ENCODE measurements around the gene UQCRHL.
"Not testable (repeated sequence)": the region's sequence is repeated elsewhere in the genome, so short reads cannot be mapped to it uniquely, and the experiment has no call there.

UQCRHL gene

GRCh38 chr1:15835205-15835740 lies 27.8 kb upstream of the UQCRHL start:
- DNase-seq, result peak in 3 of 4 experiments; percentile 35 to 55 (median 51)

DNA sequence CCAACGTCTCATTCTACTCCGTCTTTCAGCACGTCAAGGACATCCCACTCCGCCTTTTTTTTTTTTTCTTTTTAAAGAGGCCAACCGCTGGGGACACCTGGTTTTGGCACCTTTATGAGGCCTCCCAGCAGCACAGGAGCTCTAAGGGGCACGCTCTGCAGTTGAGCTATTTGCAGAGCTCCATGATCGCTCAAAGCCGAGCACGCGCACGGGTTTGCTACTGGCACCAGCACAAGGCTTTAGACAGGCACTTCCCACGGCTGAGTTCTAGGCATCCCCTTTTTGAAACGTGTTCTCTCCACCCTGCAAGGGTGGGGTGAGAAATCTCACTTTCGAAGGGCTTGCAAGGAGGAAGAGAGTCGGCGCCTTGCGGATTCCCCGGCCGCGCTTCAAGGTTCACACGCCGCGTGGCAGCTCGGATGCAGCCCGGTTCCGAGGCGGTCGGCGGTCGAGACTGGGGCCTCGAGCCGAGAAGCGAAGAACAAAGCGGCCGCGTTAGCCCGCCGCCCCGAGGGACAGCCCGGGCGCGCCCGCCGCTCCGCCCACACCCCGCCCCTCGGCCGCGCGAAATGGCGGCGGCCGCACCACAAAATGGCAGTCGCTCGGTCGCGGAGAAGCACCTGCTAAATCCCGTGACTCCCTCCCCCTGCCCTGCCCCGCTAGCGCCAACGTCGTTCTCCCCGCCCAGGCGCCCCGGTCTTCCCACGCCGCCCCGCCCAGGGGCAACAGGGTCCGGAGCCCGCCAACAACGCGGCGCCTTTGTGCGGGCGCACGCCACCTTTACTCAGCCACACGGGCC lies 27.2 kb upstream of the UQCRHL start:
- peak; percentile 69 to 82 (median 76) for DNase-seq

DNA sequence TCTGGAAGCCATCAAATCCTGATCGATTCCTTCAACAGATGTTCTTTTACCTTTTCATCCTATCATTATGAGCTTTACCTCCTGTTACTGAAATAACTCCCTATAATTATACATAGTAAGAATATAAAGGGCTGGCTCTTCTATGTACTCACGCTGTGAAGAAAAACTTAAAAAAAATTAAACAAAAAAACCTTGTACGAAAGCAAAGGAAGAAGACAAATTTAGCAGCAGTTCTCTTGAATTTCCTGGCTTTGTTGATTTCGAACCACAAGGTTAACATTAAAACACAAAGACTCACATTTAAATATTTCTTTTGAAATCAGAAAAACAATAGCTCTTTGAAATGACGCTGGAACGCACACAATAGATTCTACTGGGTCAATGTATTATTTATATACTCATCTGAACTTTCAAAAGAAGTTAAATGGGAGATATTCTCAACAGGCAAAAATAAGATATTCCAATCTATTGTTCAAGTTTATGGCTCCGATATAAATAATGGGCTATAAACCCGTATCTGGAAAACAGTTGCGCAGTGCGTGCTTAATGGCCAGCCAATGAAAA lies 26.5 kb upstream of the UQCRHL start:
- no peak for DNase-seq

DNA sequence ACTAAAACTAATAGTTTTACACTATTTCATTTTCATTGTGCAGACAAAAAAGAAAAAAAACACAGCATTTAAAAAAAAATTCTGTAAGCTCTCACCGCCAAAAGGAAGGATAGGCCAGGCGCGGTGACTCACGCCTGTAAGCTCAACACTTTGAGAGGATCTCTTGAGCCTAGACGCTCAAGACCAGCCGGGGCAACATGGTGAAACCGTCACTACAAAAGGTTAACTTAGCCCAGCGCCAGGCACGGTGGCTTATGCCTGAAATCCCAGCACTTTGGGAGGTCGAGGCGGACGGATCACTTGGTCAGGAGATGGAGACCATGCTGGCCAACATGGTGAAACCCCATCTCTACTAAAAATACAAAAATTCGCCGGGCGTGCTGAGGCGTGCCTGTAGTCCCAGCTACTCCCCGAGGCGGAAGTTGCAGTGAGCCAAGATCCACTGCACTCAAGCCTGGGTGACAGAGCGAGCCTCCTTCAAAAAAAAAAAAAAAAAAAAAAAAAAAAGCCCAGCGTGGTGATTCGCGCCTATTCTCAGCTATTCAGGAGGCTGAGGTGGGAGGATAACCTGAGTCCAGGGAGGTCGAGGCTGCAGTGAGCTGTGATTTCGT lies 25.7 kb upstream of the UQCRHL start:
- DNase-seq, result peak in 3 of 4 experiments; percentile 7 to 25 (median 11)

GRCh38 chr1:15830258-15830657 lies 22.8 kb upstream of the UQCRHL start:
- no peak for DNase-seq

- DNase-seq, result not testable (repeated sequence)
These were observed 21.5 kb upstream of the UQCRHL start for GRCh38 chr1:15828931-15829330.

DNA sequence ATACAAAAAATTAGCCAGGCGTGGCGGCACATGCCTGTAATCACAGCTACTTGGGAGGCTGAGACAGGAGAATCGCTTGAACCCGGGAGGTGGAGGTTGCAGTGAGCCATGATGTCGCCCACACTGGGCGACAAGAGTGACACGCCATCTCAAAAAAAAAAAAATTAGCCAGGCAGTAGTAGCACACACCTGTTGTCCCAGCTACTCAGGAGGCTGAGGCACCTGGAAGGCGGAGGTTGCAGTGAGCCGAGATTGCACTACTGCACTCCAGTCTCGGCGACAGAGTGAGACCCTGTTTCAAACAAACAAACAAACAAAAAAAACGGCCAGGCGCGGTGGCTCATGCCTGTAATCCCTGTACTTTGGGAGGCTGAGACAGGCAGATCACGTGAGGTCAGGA lies 20.1 kb upstream of the UQCRHL start:
- DNase-seq, result not testable (repeated sequence)

DNA sequence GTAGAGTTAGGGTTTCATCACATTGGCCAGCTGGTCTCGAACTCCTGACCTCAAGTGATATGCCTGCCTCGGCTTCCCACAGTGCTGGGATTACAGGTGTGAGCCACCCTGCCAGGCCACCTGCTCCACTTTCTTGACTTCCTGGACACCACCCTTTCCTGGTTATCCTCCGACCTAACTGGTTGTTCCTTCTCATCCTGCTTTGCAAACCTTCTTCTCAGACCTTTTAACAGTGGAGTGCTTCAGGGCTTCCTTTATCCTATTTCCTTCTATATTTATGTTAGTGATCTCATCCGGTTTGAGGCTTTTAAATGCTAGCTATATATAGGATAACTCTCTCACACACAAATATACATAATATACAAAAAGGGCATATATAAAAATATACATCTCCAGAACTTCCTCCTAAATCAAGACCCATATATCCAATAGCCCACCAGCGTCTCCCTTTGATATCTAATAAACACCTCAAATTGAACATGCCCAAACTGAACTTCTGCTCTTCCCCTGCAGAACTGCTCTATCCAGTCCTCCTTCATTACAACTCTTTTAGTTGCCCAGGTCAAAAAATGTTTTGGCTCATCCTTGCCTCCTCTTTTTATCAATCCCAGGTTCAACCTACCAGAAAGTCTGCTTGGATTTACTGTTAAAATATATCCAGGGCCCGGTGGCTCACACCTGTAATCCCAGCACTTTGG lies 19.5 kb upstream of the UQCRHL start:
- DNase-seq, result no peak

DNA sequence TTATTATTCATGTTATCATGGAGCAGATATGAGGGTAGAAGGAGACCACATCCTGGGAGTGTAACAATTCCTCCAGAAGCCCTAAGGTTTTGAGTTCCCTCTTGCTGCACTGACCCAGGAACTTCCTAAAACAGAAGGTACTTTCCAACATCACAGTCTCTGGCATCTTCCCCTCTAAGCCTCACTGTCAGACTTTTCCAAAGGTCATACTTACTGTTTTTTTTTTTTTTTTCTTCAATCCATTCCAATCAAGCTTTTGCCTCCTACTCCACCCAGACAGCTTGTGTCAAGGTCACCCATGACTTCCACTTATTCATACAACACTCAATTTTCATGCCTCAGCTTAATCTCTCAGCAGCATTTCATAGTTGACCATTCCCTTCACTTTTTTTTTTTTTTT lies 18.4 kb upstream of the UQCRHL start:
- DNase-seq, result no peak

- DNase-seq, result no peak
These were observed 13.0 kb upstream of the UQCRHL start for GRCh38 chr1:15820478-15820877.

- DNase-seq, result no peak
These were observed 9.2 kb upstream of the UQCRHL start for GRCh38 chr1:15816674-15817073.

DNA sequence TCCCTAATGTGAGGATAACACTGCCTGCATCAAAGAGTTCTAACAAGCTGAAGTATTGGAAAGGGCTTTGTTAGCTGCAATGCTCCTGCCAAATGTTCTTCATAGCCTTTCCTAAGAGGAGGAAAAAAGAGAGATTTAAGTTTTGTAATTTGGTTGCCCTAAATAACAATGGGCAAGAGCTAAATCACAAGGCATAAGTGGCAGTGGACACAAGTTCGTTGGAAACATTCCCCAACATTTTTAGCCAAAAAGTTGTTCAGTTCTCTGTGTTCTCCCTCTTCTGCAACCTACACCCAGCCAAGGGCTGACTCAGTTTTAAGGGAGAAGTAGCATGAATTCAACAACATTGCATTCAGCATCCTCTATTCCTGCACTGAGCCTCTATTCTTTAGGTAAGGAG lies 2.6 kb upstream of the UQCRHL start:
- no peak for DNase-seq

DNA sequence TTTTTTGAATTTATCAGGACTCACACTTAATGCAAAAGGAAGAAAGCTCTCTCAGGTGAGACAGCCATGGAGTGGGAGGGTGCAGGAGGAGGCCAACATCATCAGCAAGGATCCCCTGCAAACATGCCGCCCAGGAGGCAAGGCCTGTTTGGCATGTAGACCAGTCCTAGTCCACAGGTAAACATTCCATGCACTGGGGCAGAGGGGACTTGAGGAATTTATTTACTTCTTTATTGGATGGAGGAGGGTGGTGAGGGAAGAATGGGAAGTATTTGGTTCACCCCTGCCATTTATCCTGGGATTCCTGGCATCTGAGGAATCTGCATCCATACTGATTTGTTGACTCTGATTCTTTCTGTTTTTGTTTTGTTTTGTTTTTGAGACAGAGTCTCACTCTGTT lies 1.5 kb upstream of the UQCRHL start:
- no peak for DNase-seq

DNA sequence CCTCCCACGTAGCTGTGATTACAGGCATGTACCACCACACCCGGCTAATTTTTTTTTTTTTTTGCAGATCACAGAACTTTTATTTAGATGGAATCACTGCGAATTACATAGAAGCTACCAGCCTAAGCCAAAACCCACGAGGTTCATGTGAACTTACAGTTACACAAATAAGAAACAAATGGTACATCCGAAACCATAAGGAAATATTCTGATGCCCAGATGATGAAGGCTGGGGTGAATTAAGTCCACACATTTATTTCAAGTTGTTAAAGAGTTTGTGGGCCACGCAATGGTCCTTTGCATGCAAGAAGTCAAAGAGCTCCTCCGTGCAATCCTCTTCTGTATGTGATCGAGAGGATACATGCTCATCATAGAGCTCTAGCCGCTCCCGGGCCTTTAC lies 328 bp downstream of the UQCRHL start:
- no peak for DNase-seq

DNA sequence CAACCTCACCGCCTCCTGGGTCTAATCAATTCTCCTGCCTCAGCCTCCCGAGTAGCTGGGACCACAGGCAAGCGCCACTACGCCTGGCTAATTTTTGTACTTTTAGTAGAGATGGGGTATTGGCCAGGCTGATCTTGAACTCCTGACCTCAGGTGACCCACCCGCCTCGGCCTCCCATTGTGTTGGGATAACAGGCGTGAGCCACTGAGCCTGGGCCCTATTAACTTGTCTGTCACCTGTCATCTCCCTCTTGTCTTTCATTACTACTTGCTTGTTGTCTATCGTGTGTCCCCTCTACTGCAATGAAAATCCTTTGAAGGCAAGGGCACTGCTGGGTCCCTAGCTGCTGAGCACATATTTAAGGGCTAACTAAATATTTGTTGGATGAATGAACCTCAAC lies 3.4 kb downstream of the UQCRHL start:
- DNase-seq, result no peak

DNA sequence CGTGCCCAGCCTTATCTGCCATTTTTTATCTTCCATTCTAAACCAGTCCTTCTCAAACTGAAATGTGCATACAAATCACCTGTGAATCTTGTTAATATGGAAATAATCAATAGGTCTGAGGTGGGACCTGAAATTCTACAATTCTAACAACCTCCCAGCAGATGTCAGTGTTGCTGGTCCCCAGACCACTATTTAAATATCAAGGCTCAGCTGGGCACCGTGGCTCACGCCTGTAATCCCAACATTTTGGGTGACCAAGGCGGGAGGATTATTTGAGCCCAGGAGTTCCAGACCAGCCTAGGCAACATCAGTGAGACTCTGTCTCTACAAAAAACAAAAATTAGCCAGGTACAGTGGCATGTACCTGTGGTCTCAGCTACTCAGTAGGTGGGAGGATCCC lies 4.1 kb downstream of the UQCRHL start:
- no peak for DNase-seq

DNA sequence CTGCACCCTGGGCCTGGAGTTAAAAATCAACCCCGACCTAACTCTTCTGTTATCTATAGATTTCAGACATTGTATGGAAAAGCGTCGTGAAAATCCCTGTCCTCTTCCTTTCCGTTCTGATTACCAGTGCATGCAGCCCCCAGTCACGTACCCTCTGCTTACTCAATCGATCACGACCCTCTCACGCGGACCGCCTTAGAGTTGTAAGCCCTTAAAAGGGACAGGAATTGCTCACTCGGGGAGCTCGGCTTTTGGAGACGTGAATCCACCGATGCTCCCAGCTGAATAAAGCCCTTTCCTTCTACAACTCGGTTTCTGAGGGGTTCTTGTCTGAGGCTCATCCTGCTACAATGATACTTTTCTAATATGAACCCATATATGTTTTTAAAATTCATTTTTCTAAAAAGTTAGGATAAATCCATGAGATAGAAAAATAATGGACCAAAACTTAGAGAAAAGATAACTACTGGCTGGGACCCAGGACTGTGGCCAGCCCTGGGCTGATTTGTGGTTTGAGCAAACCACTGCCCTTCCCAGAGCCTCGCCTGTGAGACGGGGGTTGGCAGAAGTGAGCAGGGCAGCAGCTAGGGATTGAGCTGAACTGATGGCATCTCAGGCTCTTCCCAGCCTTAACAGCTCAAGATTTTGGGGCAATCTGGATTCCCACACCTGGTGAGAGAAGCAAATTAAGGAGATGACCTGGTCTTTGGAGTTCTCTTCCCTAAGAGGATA lies 5.0 kb downstream of the UQCRHL start:
- DNase-seq, result no peak

GRCh38 chr1:15799928-15800835 lies 7.3 kb downstream of the UQCRHL start:
- no peak for DNase-seq

GRCh38 chr1:15799004-15799867 lies 8.2 kb downstream of the UQCRHL start:
- no peak for DNase-seq

DNA sequence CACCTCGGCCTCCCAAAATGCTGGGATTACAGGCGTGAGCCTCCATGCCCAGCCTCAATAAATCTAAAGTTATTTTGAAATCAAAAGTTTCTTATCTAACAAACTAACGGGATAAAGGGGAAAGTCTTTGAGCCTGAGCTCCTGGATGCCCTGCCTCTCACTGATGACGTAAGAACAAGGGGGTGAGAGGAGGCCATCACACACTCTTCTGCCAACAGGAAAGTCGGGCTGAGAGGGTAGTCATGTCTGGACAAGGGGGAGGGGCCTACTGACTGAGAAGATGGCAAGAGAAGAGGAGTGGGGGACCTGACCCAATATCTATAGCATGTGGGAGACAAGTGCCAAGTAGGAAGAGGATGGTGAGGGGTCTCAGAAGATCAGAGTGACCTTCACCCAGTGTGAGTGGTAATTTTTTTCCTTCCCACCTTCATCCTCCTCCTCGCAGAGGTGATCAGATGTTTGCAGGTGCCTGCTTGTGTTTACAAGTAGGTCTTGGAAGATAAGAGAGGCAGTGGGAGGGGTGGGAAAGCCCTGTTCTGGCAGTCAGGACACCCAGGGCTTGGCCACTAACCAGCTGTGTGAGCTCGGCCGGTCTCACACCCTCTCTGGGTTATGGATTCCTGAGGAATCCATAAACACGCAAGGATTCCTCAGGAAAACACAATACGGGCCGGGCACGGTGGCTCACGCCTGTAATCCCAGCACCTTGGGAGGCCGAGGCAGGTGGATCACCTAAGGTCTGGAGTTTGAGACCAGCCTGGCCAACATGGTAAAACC lies 9.6 kb downstream of the UQCRHL start:
- DNase-seq, result no peak
